Activated T-helper 2 cell treated with anti-CD3 and anti-CD28 coated beads, Interferon-gamma antibody, Interleukin-2, Interleukin-4, amounts not matched to agents 10 μg/mL and 5 μg/mL and 100 μg/mL, durations not matched to agents 14 hours and 24 hours and 36 hours (primary cell): ENCODE measurements around the gene MTMR4. TPM values are rescaled to one million over a fixed set of nuclear protein-coding genes. Genes with fewer than 3 reads are reported as not detected.
"Not testable (repeated sequence)": the region's sequence is repeated elsewhere in the genome, so short reads cannot be mapped to it uniquely, and the experiment has no call there.

Source experiments
- DNase-seq: peaks from one replicate; pipeline ENCODE4 v3.0.0; 2021; ENCODE audit warnings: low spot score
- H3K27ac Mint-ChIP-seq: one replicate; pipeline ENCODE4 v1.8.0; 2021; ENCODE audit warnings: mixed read lengths
- H3K27me3 Mint-ChIP-seq: one replicate; pipeline ENCODE4 v1.8.0; 2021; ENCODE audit warnings: low read depth, mixed read lengths
- H3K36me3 Mint-ChIP-seq: one replicate; pipeline ENCODE4 v1.8.0; 2021; ENCODE audit warnings: low read depth, mixed read lengths
- H3K4me1 Mint-ChIP-seq: one replicate; pipeline ENCODE4 v1.8.0; 2021; ENCODE audit warnings: low read depth, mixed read lengths
- H3K4me3 Mint-ChIP-seq: one replicate; pipeline ENCODE4 v1.8.0; 2021; ENCODE audit warnings: low read depth, mild to moderate bottlenecking, moderate library complexity, mixed read lengths
- H3K9me3 Mint-ChIP-seq: one replicate; pipeline ENCODE4 v1.8.0; 2021; ENCODE audit warnings: mixed read lengths
- intact Hi-C: fragments of 100-400 bp; cut with micrococcal nuclease; formaldehyde crosslinking; loops from one replicate; pipeline ENCODE4 v1.15.1; 2023
- total RNA-seq: library from RNA; stranded (reverse); gene quantifications from 2 replicates; pipeline ENCODE4 v1.2.3, GENCODE V29; 2022

Gene MTMR4
- 82.1 and 82.9 TPM in 2 replicates for total RNA-seq

DNA sequence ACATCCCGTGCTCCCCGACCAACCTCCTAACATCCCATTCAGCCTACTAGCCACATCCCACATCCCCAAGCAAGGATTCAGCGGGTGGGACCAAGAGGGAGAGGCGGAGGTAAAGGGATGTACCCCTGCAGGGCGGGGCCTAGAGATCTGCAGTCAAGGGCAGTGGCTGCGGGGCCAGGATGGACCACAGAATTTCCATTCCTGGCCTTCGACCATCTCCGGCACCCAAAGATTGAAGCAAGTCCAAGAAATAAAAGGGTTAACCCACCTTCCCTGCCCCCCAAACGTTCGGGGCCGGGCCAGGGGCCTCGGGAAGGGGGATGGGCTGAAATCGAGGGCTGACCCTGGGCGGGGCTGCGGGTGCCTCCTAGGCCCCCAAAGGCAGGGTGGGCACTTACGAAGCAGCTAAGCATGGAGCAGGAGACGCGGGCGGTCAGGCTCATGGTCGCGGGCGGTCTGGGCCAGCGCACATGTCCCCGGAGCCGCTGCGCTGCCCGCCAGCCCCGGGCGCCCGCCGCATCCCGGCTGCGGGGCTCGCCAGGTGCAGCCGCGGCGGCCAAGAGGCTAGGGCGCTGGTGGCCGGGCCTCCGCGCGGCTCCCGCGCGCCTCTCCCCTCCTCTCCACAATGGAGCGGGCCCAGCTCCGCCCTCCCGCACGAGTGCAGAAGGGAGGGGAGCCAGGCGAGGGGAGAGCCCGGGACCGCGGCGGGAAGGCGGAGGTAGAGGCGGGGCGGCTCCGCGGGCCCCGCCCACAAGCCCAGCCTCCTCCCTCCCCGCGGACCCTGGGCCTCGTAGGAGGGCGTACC lies at the start of gene MTMR4:
Gene MTMR4, minus strand, starts transcription at position 674 of the 805 bp plus-strand sequence. Its CDS starts 231 bp downstream, at position 443.
- peaks cover 37% of the 10 kb centered on the region for H3K36me3 Mint-ChIP-seq
- peak within 1 kb of the TSS; percentile 91 for H3K4me3 Mint-ChIP-seq
- H3K27me3 Mint-ChIP-seq = no peaks in the 10 kb centered on the region
- H3K4me1 Mint-ChIP-seq = peaks cover 40% of the 10 kb centered on the region
- H3K9me3 Mint-ChIP-seq = no peaks in the 10 kb centered on the region
- peak within 1 kb of the TSS; percentile 76 for H3K27ac Mint-ChIP-seq
- DNase-seq = peak; percentile 74
- intact Hi-C loops = no loop called here

DNA sequence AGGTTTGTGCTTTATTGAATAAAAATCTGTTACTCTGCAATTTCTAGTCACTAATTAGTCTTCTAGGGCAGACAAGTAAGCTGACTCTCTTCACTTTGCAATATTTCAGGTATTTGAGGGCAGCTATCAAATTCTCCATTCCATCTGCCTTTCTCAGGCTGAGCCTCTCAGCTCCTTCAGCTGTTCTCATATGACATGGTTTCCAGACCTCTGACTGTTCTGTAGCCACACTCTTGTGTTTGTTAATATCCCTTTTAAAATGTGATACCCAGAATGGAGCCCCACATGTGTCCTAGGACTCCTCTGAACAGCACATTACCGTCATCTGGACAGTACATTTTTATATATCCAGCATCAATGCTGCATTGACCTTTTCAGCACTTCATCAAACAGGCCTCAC lies 46.1 kb upstream of the MTMR4 start:
- no peak for DNase-seq
- Mint-ChIP-seq H3K36me3 (no peaks in the 10 kb centered on the region), H3K9me3 (no peaks in the 10 kb centered on the region), H3K4me1 (peaks cover 9% of the 10 kb centered on the region), H3K4me3 (no peak overlapping the region), H3K27me3 (peaks cover 15% of the 10 kb centered on the region), H3K27ac (no peak overlapping the region)
- intact Hi-C loops = no loop called here

DNA sequence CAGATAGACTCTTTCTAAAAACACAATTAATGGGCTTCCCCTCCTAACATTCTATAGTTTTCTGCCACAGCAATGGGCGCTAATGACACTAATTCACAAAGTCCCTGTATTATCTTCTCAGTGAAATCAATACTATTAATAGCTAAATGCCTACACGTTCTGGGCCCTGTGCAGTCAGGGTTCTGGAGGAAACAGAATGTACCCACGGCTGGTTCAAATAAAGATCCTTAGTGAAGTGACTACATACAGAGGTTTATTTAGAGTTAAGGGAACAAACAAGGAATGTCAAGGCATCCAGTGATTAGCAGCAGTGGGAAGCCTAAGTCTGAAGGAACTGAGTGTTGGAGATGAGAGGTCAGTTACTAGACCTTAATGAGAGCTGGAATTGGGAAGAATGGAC lies 43.5 kb upstream of the MTMR4 start:
- Mint-ChIP-seq H3K27me3 (peaks cover 11% of the 10 kb centered on the region), H3K4me3 (no peak overlapping the region), H3K9me3 (no peaks in the 10 kb centered on the region), H3K36me3 (no peaks in the 10 kb centered on the region), H3K27ac (no peak overlapping the region), H3K4me1 (peaks cover 6% of the 10 kb centered on the region)
- intact Hi-C loops = no loop called here
- no peak for DNase-seq

DNA sequence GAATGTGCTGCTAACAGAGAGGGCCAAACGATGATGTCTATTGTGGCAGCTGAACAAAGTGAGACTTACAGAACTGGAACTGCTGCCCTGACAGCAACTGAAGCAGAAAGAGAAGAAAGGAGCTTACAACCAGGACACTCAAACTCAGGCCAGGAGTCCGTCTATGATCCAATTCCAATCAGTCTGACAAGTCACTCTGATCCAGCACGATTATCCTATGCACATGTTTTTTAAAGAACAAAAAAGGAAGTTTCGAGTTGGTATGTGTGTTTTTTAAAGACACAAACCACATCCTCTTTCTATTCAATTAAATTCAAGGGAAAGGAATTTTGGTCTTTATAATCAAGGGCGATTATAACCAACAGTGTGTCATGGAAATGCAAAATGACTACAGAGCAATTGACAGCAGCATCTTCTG lies 42.4 kb upstream of the MTMR4 start:
- Mint-ChIP-seq H3K27ac (no peak overlapping the region), H3K4me3 (no peak overlapping the region), H3K9me3 (no peaks in the 10 kb centered on the region), H3K36me3 (no peaks in the 10 kb centered on the region), H3K4me1 (peaks cover 6% of the 10 kb centered on the region), H3K27me3 (peaks cover 11% of the 10 kb centered on the region)
- no peak for DNase-seq
- intact Hi-C loops = no loop called here

DNA sequence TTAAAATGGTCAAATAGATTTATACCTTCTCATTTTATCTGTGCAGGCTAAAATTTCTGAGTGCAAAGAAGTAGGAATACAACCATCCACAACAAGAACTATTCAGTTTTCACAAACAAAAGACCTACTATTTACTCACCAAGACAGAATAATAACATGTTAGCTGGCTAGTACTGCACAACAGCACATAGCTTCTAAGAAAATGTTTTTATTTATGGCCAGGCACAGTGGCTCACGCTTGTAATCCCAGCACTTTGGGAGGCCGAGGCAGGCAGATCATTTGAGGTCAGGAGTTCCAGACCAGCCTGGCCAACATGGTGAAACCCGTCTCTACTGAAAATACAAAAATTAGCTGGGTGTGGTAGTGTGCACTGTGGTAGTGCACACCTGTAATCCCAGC lies 40.7 kb upstream of the MTMR4 start:
- H3K36me3 Mint-ChIP-seq, H3K4me1 Mint-ChIP-seq, H3K27me3 Mint-ChIP-seq, DNase-seq, intact Hi-C loops, H3K9me3 Mint-ChIP-seq, H3K4me3 Mint-ChIP-seq, H3K27ac Mint-ChIP-seq: not testable (repeated sequence)

DNA sequence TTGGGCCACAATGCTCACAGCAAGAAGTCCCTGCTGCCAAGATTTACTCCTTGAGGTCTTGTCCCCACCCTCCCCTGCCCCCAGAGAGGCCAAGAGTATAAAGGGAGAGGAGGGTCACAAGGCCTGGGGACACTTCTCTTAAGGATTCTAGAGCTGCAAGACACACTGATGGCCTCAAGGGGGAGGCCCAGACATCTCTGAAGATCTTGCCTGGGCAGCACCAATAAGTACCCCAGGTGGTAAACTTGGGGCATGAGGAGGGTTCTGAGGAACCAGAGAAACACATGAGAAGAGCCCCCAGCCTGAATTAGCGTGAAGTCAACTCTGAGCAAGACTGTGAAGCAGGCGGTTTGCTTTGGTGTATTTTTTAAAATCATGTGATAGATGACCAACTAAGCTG lies 26.8 kb upstream of the MTMR4 start:
- Mint-ChIP-seq H3K27me3 (peaks cover 14% of the 10 kb centered on the region), H3K4me1 (no peaks in the 10 kb centered on the region), H3K36me3 (no peaks in the 10 kb centered on the region), H3K4me3 (no peak overlapping the region), H3K27ac (no peak overlapping the region), H3K9me3 (no peaks in the 10 kb centered on the region)
- no peak for DNase-seq
- intact Hi-C loops = no loop called here

DNA sequence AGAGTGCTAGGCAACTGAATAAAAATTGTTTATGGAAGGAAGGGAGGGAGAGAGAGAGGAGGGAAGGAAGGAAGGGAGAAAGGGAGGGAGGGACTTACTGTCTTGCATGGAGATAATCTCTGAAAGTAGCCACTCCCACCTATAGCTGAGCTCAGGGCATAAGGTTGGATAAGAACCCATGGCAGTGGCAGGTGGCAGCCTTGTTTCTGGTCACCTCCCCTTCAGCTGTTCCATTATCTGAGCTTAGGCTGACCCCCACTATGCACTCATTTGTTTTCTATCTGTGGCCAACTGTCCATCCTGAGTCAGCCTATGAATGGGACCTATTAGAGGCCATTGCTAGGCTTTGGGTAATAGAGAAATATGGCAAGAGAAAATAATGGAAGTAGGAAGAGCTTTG lies 25.3 kb upstream of the MTMR4 start:
- H3K36me3 Mint-ChIP-seq = no peaks in the 10 kb centered on the region
- no peaks in the 10 kb centered on the region for H3K4me1 Mint-ChIP-seq
- no peak overlapping the region for H3K4me3 Mint-ChIP-seq
- no peak for DNase-seq
- intact Hi-C loops = no loop called here
- peaks cover 21% of the 10 kb centered on the region for H3K27me3 Mint-ChIP-seq
- H3K27ac Mint-ChIP-seq = no peak overlapping the region
- no peaks in the 10 kb centered on the region for H3K9me3 Mint-ChIP-seq

DNA sequence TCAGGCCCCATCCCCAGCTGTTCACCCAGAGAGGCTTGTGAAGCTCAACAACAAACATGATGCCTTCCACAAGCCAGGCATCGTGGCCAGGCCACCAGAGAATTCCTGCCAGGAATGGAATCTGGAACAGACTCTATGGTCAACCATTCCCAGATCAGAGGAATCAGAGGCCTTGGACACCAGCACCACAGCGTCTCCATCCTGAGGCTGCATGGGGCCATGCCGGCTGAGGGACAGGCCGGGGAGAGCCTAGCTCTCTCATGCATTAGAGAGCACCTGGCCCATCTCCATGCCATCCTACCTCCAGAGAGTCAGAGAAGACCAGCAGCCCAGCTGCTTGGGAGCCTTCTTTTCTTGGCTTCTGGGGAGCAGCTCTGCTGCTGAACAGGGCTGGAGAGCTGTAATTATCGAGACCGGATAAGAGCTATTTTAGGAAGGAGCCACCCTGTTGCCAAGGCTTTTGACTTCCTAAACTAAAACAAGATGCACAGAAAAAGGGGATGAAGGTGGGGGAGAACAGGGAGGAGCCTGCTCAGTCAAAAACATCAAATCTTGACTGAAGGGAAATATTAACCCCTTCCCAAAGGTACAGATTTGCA lies 24.5 kb upstream of the MTMR4 start:
- no peaks in the 10 kb centered on the region for H3K36me3 Mint-ChIP-seq
- no peaks in the 10 kb centered on the region for H3K4me1 Mint-ChIP-seq
- no peak overlapping the region for H3K4me3 Mint-ChIP-seq
- H3K27me3 Mint-ChIP-seq = peaks cover 28% of the 10 kb centered on the region
- no peak overlapping the region for H3K27ac Mint-ChIP-seq
- H3K9me3 Mint-ChIP-seq = no peaks in the 10 kb centered on the region
- intact Hi-C loops = no loop called here
- DNase-seq = no peak

DNA sequence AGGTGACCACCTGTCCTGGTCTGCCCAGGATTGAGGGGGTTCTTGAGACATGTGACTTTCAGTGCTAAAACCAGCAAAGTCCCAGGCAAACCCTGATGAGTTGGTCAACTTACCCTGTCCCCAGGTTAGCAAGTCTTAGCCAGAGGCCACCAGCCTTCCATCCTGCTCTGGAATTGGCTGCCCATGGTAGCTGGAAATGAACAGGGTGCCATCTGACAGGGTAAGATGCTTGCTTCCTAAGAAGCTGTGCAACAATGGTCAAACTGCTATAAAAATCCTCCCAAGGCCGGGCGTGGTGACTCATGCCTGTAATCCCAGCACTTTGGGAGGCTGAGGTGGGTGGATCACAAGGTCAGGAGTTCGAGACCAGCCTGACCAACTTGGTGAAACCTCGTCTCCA lies 22.8 kb upstream of the MTMR4 start:
- H3K36me3 Mint-ChIP-seq = no peaks in the 10 kb centered on the region
- H3K4me3 Mint-ChIP-seq = no peak overlapping the region
- no peaks in the 10 kb centered on the region for H3K4me1 Mint-ChIP-seq
- H3K27ac Mint-ChIP-seq = no peak overlapping the region
- H3K9me3 Mint-ChIP-seq = no peaks in the 10 kb centered on the region
- intact Hi-C loops = no loop called here
- DNase-seq = no peak
- H3K27me3 Mint-ChIP-seq = peaks cover 41% of the 10 kb centered on the region

DNA sequence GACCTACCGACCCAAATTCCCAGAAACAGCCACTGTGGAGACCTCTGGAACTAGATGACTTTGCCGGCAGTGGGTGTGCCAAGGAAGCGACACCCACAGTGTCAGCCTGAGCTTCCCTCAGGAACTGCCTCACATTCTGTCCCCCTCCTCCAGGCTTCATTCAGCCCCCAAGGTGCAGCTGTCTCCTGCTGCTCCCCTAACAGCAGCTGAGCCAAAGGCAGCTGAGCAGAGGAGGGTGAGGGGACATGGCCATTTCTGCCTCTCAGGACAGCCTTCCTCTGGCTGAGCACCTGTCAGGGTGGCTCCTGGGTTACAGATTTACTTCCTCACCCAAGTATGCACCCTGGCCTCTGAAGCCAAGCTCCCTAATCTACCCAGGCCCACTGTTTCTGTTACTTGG lies 22.1 kb upstream of the MTMR4 start:
- H3K27ac Mint-ChIP-seq = no peak overlapping the region
- intact Hi-C loops = no loop called here
- H3K27me3 Mint-ChIP-seq = peaks cover 43% of the 10 kb centered on the region
- no peak overlapping the region for H3K4me3 Mint-ChIP-seq
- H3K4me1 Mint-ChIP-seq = no peaks in the 10 kb centered on the region
- H3K9me3 Mint-ChIP-seq = no peaks in the 10 kb centered on the region
- DNase-seq = no peak
- H3K36me3 Mint-ChIP-seq = no peaks in the 10 kb centered on the region

DNA sequence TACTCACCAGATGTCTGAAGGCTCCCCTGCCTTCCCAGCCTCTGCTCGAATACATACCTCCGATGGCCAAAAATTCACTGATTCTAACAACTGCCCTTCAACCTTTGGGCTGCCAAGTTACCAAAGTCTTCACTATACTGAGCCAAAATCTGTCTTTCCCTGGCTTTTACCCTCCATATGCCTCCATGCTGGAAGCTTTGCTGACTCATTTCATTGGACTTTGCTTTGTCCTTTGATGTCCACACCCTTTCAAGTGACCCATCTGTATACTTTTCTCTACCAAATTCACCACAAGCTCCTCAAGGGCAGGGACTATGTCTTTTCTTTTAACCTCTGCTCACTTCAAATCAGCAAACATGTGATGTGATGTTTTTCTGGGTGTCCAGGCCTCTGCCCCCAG lies 21.0 kb upstream of the MTMR4 start:
- no peak overlapping the region for H3K27ac Mint-ChIP-seq

DNA sequence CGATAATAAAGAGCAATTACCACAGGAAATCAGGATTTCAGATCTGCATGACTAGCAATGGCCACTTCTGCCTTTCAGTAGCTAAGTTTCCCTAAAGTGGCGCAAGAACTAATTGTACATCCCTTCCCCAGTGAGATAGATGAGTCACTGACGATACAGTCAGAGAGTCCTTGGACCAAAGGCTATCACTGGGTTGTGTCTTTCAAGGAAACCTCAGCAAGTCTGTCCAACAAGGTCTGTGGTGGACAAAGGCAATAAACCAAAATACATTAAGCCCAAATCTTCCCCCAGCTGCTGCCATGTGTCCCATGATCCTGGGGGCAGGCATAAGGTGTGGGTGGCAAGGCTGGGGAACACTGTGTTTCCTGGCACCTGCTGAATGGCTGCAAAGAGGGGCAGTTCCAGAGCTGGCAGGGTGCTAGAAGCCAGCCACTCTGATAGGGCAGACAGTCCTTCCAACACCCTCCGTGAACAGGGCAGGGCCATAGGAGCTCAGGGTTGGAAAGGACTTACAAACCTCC lies 20.5 kb upstream of the MTMR4 start:
- Mint-ChIP-seq H3K27ac (no peak overlapping the region), H3K36me3 (no peaks in the 10 kb centered on the region), H3K27me3 (peaks cover 53% of the 10 kb centered on the region), H3K4me3 (no peak overlapping the region), H3K9me3 (no peaks in the 10 kb centered on the region), H3K4me1 (no peaks in the 10 kb centered on the region)
- intact Hi-C loops = loop anchor here (5.0 kb wide), 1 partner anchor 97 kb away; no protein-coding TSS in a partner anchor
- no peak for DNase-seq

More for the DNA sequence above, 21.0 kb upstream of the MTMR4 start:
- intact Hi-C loops = no loop called here
- Mint-ChIP-seq H3K9me3 (no peaks in the 10 kb centered on the region), H3K4me3 (no peak overlapping the region), H3K36me3 (no peaks in the 10 kb centered on the region), H3K4me1 (no peaks in the 10 kb centered on the region), H3K27me3 (peaks cover 48% of the 10 kb centered on the region)
- DNase-seq = no peak

DNA sequence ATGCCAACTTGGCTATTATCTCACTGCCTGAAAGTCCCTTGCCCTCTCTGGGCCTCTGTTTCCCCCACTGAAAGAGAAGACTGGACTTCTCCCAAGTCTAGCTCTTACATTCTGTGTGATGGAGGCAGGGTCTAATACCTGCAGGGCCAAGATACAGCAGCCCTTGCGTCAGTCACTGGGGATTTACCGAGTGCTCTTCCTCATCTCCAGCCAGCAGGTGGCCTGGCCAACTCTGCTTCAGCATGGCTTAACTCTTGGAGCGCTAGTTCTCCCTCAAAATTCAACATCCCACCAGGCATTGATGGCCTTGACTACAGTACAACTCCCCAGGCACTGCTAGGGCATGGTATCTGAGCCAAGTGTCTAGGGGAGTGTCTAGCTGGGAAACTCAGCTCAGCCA lies 19.9 kb upstream of the MTMR4 start:
- DNase-seq = no peak
- no peaks in the 10 kb centered on the region for H3K4me1 Mint-ChIP-seq
- no peaks in the 10 kb centered on the region for H3K36me3 Mint-ChIP-seq
- H3K9me3 Mint-ChIP-seq = no peaks in the 10 kb centered on the region
- intact Hi-C loops = loop anchor here (5.0 kb wide), 1 partner anchor 98 kb away; no protein-coding TSS in a partner anchor
- H3K4me3 Mint-ChIP-seq = no peak overlapping the region
- H3K27me3 Mint-ChIP-seq = peaks cover 57% of the 10 kb centered on the region
- no peak overlapping the region for H3K27ac Mint-ChIP-seq
